HL-60 (cell line): ENCODE results near the gene ADGRF4.

Source experiments
- DNase-seq, 2 experiments: peaks; one replicate each; pipeline ENCODE4 v3.0.0-alpha.2; 2010 to 2020; ENCODE audit warnings: low read depth in 1 of 2, low spot score in 1 of 2
- H3K27ac ChIP-seq: fragments of 250-450 bp; sonication (Bioruptor Pico); replicated peaks from 2 replicates; pipeline ENCODE4 v1.5.1; 2020; ENCODE audit warnings: mild to moderate bottlenecking, moderate library complexity
- H3K27me3 ChIP-seq: fragments of 250-450 bp; sonication (Bioruptor Pico); 2 replicates; pipeline ENCODE4 v1.5.1; 2021; ENCODE audit warnings: mild to moderate bottlenecking, moderate library complexity; ENCODE audit not compliant: insufficient read depth, poor library complexity, severe bottlenecking
- H3K4me3 ChIP-seq: replicated peaks from 2 replicates; pipeline ENCODE4 v1.5.1; 2011; ENCODE audit warnings: mild to moderate bottlenecking, control low read depth, low read length; ENCODE audit not compliant: insufficient read depth
- CTCF ChIP-seq: IDR thresholded peaks from one replicate; pipeline ENCODE4 v1.5.1; 2011; ENCODE audit warnings: low read length, control low read depth, inconsistent platforms; ENCODE audit not compliant: insufficient read depth
- GABPA ChIP-seq: IDR thresholded peaks from 2 replicates; pipeline ENCODE4 v1.6.1; 2012; ENCODE audit warnings: low read depth
- POLR2AphosphoS5 ChIP-seq: IDR thresholded peaks from 2 replicates; pipeline ENCODE4 v1.6.1; 2012; ENCODE audit warnings: low read depth
- REST ChIP-seq: IDR thresholded peaks from 2 replicates; pipeline ENCODE4 v1.6.1; 2012; ENCODE audit warnings: low read depth; ENCODE audit not compliant: insufficient replicate concordance
- SPI1 ChIP-seq: IDR thresholded peaks from 2 replicates; pipeline ENCODE4 v1.6.1; 2012; ENCODE audit warnings: low read depth, mild to moderate bottlenecking, borderline replicate concordance

ADGRF4 gene

GRCh38 chr6:47733879-47734558 is 35.6 kb downstream of the ADGRF4 start:
- peak; percentile 1 to 3 for DNase-seq
- Histone ChIP-seq H3K27ac (no peak overlapping the region), H3K4me3 (no peak overlapping the region), H3K27me3 (peaks cover 2% of the 10 kb centered on the region)
- no peak for TF ChIP-seq GABPA
- no peak for TF ChIP-seq SPI1
- no peak for TF ChIP-seq CTCF
- TF ChIP-seq POLR2AphosphoS5, result no peak
- no peak for TF ChIP-seq REST

GRCh38 chr6:47734831-47735481 is 36.6 kb downstream of the ADGRF4 start:
- no peak for DNase-seq
- H3K27ac ChIP-seq, result no peak overlapping the region
- TF ChIP-seq SPI1 (no peak), POLR2AphosphoS5 (no peak), GABPA (no peak), REST (no peak), CTCF (no peak)
- no peak overlapping the region for H3K4me3 ChIP-seq
- peaks cover 2% of the 10 kb centered on the region for H3K27me3 ChIP-seq

- Histone ChIP-seq H3K27me3 (peaks cover 2% of the 10 kb centered on the region), H3K4me3 (no peak overlapping the region), H3K27ac (no peak overlapping the region)
- TF ChIP-seq REST, result no peak
- no peak for TF ChIP-seq CTCF
- TF ChIP-seq GABPA, result no peak
- DNase-seq, result no peak
Observed at GRCh38 chr6:47736083-47736700, 37.8 kb downstream of the ADGRF4 start.
